ENCODE data around the gene PFKFB1. TPM values are rescaled to one million over a fixed set of nuclear protein-coding genes. Genes with fewer than 3 reads are reported as not detected.
A peak's percentile ranks its signal among the peaks of the same experiment; 100 is the strongest.

The PFKFB1 gene
- polyA plus RNA-seq, 2 of the 4 experiments (the other 2 are of a cell fraction) = 0.04 to 0.28 TPM

GRCh38 chrX:54964766-54965497 is 29.1 kb downstream of the PFKFB1 start:
- WGBS (ENCODE audit: missing lambda C conversion rate) = 34% methylated on average over 4 of the region's 4 CpGs
- FAIRE-seq = peak; percentile 54

GRCh38 chrX:54961750-54962149 is 32.2 kb downstream of the PFKFB1 start:
- POLR2A ChIA-PET = no interaction called here
- Histone ChIP-seq H3K27ac (no peak overlapping the region), H3K4me3 (no peak overlapping the region), H3K9me3 (no peaks in the 10 kb centered on the region), H3K4me1 (no peaks in the 10 kb centered on the region), H3K4me2 (no peak overlapping the region)
- DNase-seq (ENCODE audit: low read depth in 1 of 2, low spot score in 1 of 2) (no peak), FAIRE-seq (no peak), ATAC-seq (no peak)
- TF ChIP-seq KDM5A (IDR thresholded peaks at IDR 0.05) (no peak), HMGXB4 (CRISPR knock-in tag; IDR thresholded peaks at IDR 0.05; ENCODE audit: borderline replicate concordance) (no peak), CHD2 (IDR thresholded peaks at IDR 0.05; ENCODE audit: low read length, partially characterized antibody) (no peak), EHF (CRISPR knock-in tag; IDR thresholded peaks at IDR 0.05) (no peak), CEBPB (IDR thresholded peaks at IDR 0.05) (no peak), TFCP2L1 (CRISPR knock-in tag; IDR thresholded peaks at IDR 0.05) (no peak), SMC3 (IDR thresholded peaks at IDR 0.05) (no peak), HOXB5 (CRISPR knock-in tag; IDR thresholded peaks at IDR 0.05) (no peak), PBX3 (IDR thresholded peaks at IDR 0.05) (no peak), BHLHE40 (IDR thresholded peaks at IDR 0.05; ENCODE audit: low read depth, low read length) (no peak), RFX5 (IDR thresholded peaks at IDR 0.05) (no peak), CBX8 (IDR thresholded peaks at IDR 0.05) (no peak), ZFP36 (IDR thresholded peaks at IDR 0.05; ENCODE audit: borderline replicate concordance, partially characterized antibody) (no peak), REST (IDR thresholded peaks at IDR 0.05) (no peak), TP53 (CRISPR knock-in tag; IDR thresholded peaks at IDR 0.05) (no peak), HES2 (IDR thresholded peaks at IDR 0.05) (no peak)
- 29% methylated on average over 1 of the region's 1 CpG for WGBS (ENCODE audit: missing lambda C conversion rate)
- CTCF ChIA-PET = no interaction called here

More at GRCh38 chrX:54964766-54965497, 29.1 kb downstream of the PFKFB1 start:
- ChIA-PET CTCF (no interaction called here), POLR2A (no interaction called here)
- ATAC-seq (no peak), DNase-seq (ENCODE audit: low read depth in 1 of 2, low spot score in 1 of 2) (no peak)
- Histone ChIP-seq H3K4me3 (no peak overlapping the region), H3K9me3 (no peaks in the 10 kb centered on the region), H3K4me2 (no peak overlapping the region), H3K4me1 (no peaks in the 10 kb centered on the region), H3K27ac (no peak overlapping the region)
- no peak for TF ChIP-seq RAD21 (conservative IDR thresholded peaks at IDR 0.05 in 1 of 2, IDR thresholded peaks at IDR 0.05 in 1 of 2)
- no peak for TF ChIP-seq EHMT2 (IDR thresholded peaks at IDR 0.05; ENCODE audit: low read depth)
- no peak for TF ChIP-seq RFX5 (IDR thresholded peaks at IDR 0.05)
- TF ChIP-seq NFE2L2 (conservative IDR thresholded peaks at IDR 0.05; ENCODE audit: low read length) = no peak
- no peak for TF ChIP-seq RARB (CRISPR knock-in tag; IDR thresholded peaks at IDR 0.05)
- TF ChIP-seq TFCP2L1 (CRISPR knock-in tag; IDR thresholded peaks at IDR 0.05) = no peak
- no peak for TF ChIP-seq ESRRA (IDR thresholded peaks at IDR 0.05; ENCODE audit: borderline replicate concordance, low read length)
